Neural crest cell (in vitro differentiated cells): Measurements from ENCODE around the gene ZDHHC8. TPM values are rescaled to one million over a fixed set of nuclear protein-coding genes. Genes with fewer than 3 reads are reported as not detected.

ENCODE experiments used
- DNase-seq: peaks from one replicate; pipeline ENCODE4 v3.0.0; 2021; ENCODE audit warnings: low read depth, mixed read lengths, low spot score
- H3K27ac Mint-ChIP-seq: one replicate; pipeline ENCODE4 v1.8.0; 2021; ENCODE audit warnings: mild to moderate bottlenecking, mixed read lengths; ENCODE audit not compliant: unreplicated experiment
- H3K27me3 Mint-ChIP-seq: 2 replicates; pipeline ENCODE4 v1.8.0; 2021; ENCODE audit warnings: low read depth, mild to moderate bottlenecking, mixed read lengths
- H3K36me3 Mint-ChIP-seq: 2 replicates; pipeline ENCODE4 v1.8.0; 2021; ENCODE audit warnings: low read depth, mild to moderate bottlenecking, mixed read lengths
- H3K4me1 Mint-ChIP-seq: 2 replicates; pipeline ENCODE4 v1.8.0; 2021; ENCODE audit warnings: mixed read lengths
- H3K4me3 Mint-ChIP-seq: one replicate; pipeline ENCODE4 v1.8.0; 2021; ENCODE audit warnings: mild to moderate bottlenecking, mixed read lengths
- H3K9me3 Mint-ChIP-seq: 2 replicates; pipeline ENCODE4 v1.8.0; 2021; ENCODE audit warnings: mixed read lengths
- CTCF ChIP-seq: fragments of 200-600 bp; sonication (generic); conservative IDR thresholded peaks from 2 replicates; pipeline ENCODE4 v1.5.0; 2021; ENCODE audit warnings: antibody characterized with exemption, mild to moderate bottlenecking
- total RNA-seq: library from RNA; stranded (reverse); gene quantifications from 2 replicates; pipeline ENCODE4 v1.2.1, GENCODE V29; 2021

Gene ZDHHC8
- total RNA-seq, 1 donor from 2014 or later = 98.9 TPM

- Mint-ChIP-seq H3K4me3 (no peak overlapping the region), H3K27me3 (no peaks in the 10 kb centered on the region), H3K27ac (no peak overlapping the region), H3K4me1 (no peaks in the 10 kb centered on the region), H3K36me3 (no peaks in the 10 kb centered on the region), H3K9me3 (no peaks in the 10 kb centered on the region)
- no peak for DNase-seq
- TF ChIP-seq CTCF = no peak
Measured at GRCh38 chr22:20186183-20186870, 54.7 kb downstream of the ZDHHC8 start.

GRCh38 chr22:20186871-20187546, 55.4 kb downstream of the ZDHHC8 start:
- no peak overlapping the region for H3K4me3 Mint-ChIP-seq
- no peaks in the 10 kb centered on the region for H3K27me3 Mint-ChIP-seq
- H3K27ac Mint-ChIP-seq = no peak overlapping the region
- H3K36me3 Mint-ChIP-seq = no peaks in the 10 kb centered on the region
- DNase-seq = no peak
- no peaks in the 10 kb centered on the region for H3K9me3 Mint-ChIP-seq
- TF ChIP-seq CTCF = no peak
- no peaks in the 10 kb centered on the region for H3K4me1 Mint-ChIP-seq

GRCh38 chr22:20187777-20188566, 56.4 kb downstream of the ZDHHC8 start:
- no peaks in the 10 kb centered on the region for H3K9me3 Mint-ChIP-seq

GRCh38 chr22:20188567-20188877, 56.9 kb downstream of the ZDHHC8 start:
- Mint-ChIP-seq H3K27ac (no peak overlapping the region), H3K4me1 (no peaks in the 10 kb centered on the region), H3K4me3 (no peak overlapping the region), H3K9me3 (no peaks in the 10 kb centered on the region), H3K27me3 (no peaks in the 10 kb centered on the region), H3K36me3 (no peaks in the 10 kb centered on the region)
- TF ChIP-seq CTCF = no peak
- DNase-seq = no peak

More at GRCh38 chr22:20187777-20188566, 56.4 kb downstream of the ZDHHC8 start:
- H3K4me3 Mint-ChIP-seq = no peak overlapping the region
- no peaks in the 10 kb centered on the region for H3K36me3 Mint-ChIP-seq
- H3K4me1 Mint-ChIP-seq = no peaks in the 10 kb centered on the region
- no peak for DNase-seq
- H3K27me3 Mint-ChIP-seq = no peaks in the 10 kb centered on the region
- H3K27ac Mint-ChIP-seq = no peak overlapping the region
- TF ChIP-seq CTCF = no peak

- Mint-ChIP-seq H3K9me3 (no peaks in the 10 kb centered on the region), H3K36me3 (no peaks in the 10 kb centered on the region), H3K27ac (no peak overlapping the region), H3K4me1 (no peaks in the 10 kb centered on the region), H3K4me3 (no peak overlapping the region), H3K27me3 (no peaks in the 10 kb centered on the region)
- no peak for DNase-seq
- TF ChIP-seq CTCF = no peak
Measured at GRCh38 chr22:20191000-20191515, 59.5 kb downstream of the ZDHHC8 start.
